HEK293 (cell line): Measurements from ENCODE around the gene KCNQ4.

Experiments
- CTCF ChIA-PET: fragments of 350-600 bp; formaldehyde crosslinking; extraction: SDS; loops from one replicate; lab custom pipeline; 2021; ENCODE audit warnings: antibody characterized with exemption; lab: Yijun Ruan, JAX
- POLR2A ChIA-PET: fragments of 300-600 bp; formaldehyde crosslinking; extraction: SDS; loops from one replicate; lab custom pipeline; 2020; ENCODE audit warnings: antibody characterized with exemption, inconsistent platforms; lab: Yijun Ruan, JAX
- H3K27ac ChIP-seq: fragments of 200-500 bp; sonication (Bioruptor generic); 2 replicates; pipeline ENCODE4 v1.5.1; 2014; ENCODE audit warnings: low read depth, low read length, control low read depth, inconsistent platforms; ENCODE audit errors: extremely low read depth
- H3K36me3 ChIP-seq, 2 experiments: fragments of 200-500 bp in 1 of 2; sonication (Bioruptor generic) in 1 of 2; 1 replicate in 1 of 2; 2 replicates in 1 of 2; pipeline ENCODE4 v1.5.1; 2014 to 2017; ENCODE audit warnings: inconsistent platforms in 2 of 2, low read length in 2 of 2; ENCODE audit not compliant: control insufficient read depth in 2 of 2, insufficient read depth in 1 of 2
- H3K4me1 ChIP-seq: fragments of 200-500 bp; sonication (Bioruptor generic); 2 replicates; pipeline ENCODE4 v1.5.1; 2014; ENCODE audit warnings: mild to moderate bottlenecking, low read length, inconsistent platforms; ENCODE audit not compliant: control insufficient read depth, insufficient read depth
- H3K4me3 ChIP-seq: 2 replicates; pipeline ENCODE4 v1.5.1; 2011; ENCODE audit warnings: low read depth, mild to moderate bottlenecking, control low read depth, low read length, moderate library complexity
- H3K9me3 ChIP-seq: fragments of 200-500 bp; sonication (Bioruptor generic); 2 replicates; pipeline ENCODE4 v1.5.1; 2014; ENCODE audit warnings: low read depth, low read length, inconsistent platforms; ENCODE audit not compliant: control insufficient read depth, insufficient read depth
- AEBP2 ChIP-seq: fragments of 450-650 bp; formaldehyde crosslinking; IDR thresholded peaks from 2 replicates; pipeline ENCODE4 v1.5.1; 2016; ENCODE audit warnings: missing biosample characterization, missing genetic modification characterization, borderline replicate concordance
- ZNF19 ChIP-seq: fragments of 450-650 bp; formaldehyde crosslinking; IDR thresholded peaks from 2 replicates; pipeline ENCODE4; 2016; ENCODE audit warnings: missing biosample characterization, missing genetic modification characterization, low read depth
- ZNF248 ChIP-seq: fragments of 450-650 bp; formaldehyde crosslinking; IDR thresholded peaks from 2 replicates; pipeline ENCODE4 v1.5.1; 2017; ENCODE audit warnings: missing biosample characterization, missing genetic modification characterization
- ZNF335 ChIP-seq: fragments of 450-650 bp; formaldehyde crosslinking; conservative IDR thresholded peaks from 2 replicates; pipeline ENCODE4 v1.5.1; 2016; ENCODE audit warnings: missing biosample characterization, missing genetic modification characterization
- ZNF362 ChIP-seq: fragments of 450-650 bp; formaldehyde crosslinking; IDR thresholded peaks from 2 replicates; pipeline ENCODE4 v1.5.1; 2016; ENCODE audit warnings: missing biosample characterization, missing genetic modification characterization
- ZNF521 ChIP-seq: fragments of 450-650 bp; formaldehyde crosslinking; IDR thresholded peaks from 2 replicates; pipeline ENCODE4 v1.5.1; 2017; ENCODE audit warnings: missing biosample characterization, mild to moderate bottlenecking, missing genetic modification characterization
- ZNF560 ChIP-seq: fragments of 450-650 bp; formaldehyde crosslinking; IDR thresholded peaks from 2 replicates; pipeline ENCODE4 v1.5.1; 2017; ENCODE audit warnings: missing biosample characterization, missing genetic modification characterization, borderline replicate concordance
- ZNF624 ChIP-seq: fragments of 450-650 bp; formaldehyde crosslinking; IDR thresholded peaks from 2 replicates; pipeline ENCODE4 v1.5.1; 2017; ENCODE audit warnings: missing biosample characterization, missing genetic modification characterization
- ZNF639 ChIP-seq: fragments of 450-650 bp; formaldehyde crosslinking; IDR thresholded peaks from 2 replicates; pipeline ENCODE4 v1.5.1; 2016; ENCODE audit warnings: missing biosample characterization, missing genetic modification characterization
- ZNF843 ChIP-seq: fragments of 450-650 bp; formaldehyde crosslinking; IDR thresholded peaks from 2 replicates; pipeline ENCODE4 v1.5.1; 2016; ENCODE audit warnings: missing biosample characterization, missing genetic modification characterization
- ZXDB ChIP-seq: fragments of 450-650 bp; formaldehyde crosslinking; IDR thresholded peaks from 2 replicates; pipeline ENCODE4 v1.5.1; 2016; ENCODE audit warnings: missing biosample characterization, missing genetic modification characterization
- TF ChIP-seq, protein P1 (sequence below): fragments of 450-650 bp; formaldehyde crosslinking; IDR thresholded peaks from 2 replicates; pipeline ENCODE4 v1.5.1; 2017; ENCODE audit warnings: missing biosample characterization, missing genetic modification characterization

KCNQ4 gene

DNA sequence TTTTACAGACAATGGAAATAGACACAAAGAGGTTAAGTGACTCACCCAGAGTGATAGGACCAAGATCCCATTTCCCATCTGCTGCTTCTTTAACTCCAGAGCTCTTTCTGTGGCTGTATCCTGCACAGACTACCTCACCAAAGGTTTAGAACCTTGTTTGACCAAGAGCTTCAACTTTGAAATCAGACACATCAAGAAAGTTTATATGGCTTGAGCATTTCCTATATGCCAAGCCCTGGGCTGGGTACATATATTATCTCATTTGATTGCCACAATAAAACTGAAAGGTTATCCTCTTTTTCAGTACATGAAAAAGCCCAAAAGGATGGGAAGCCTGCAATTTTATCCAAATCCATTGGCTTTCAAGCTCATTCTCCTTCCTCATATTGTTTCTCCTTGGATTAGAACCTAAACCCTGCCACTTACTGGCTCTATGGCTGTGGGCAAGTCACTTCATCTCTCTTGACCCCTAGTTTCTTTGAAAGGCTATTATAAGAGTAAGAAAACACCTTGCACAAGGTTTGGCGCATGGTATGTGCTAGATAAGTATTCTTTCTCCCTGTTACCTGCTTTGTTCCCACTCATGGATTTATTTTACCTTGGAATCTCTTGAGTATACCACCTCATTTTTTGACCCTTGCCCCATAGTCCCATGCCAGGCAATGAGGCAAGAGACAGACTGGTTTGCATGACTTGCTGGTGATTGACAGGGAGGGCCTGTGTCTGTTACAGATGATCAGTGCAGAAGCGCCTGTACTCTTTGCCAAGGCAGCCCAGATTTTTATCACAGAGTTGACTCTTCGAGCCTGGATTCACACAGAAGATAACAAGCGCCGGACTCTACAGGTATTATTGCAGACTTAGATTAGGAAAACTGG, 34.5 kb upstream of the KCNQ4 start:
- no peak overlapping the region for H3K4me3 ChIP-seq
- ChIA-PET CTCF (interaction anchor here (1.2 kb wide), 1 partner anchor 24 kb away, joined by 5 read pairs; no protein-coding TSS in a partner anchor), POLR2A (no interaction called here)
- no peak overlapping the region for H3K27ac ChIP-seq
- H3K36me3 ChIP-seq = peaks cover 15 to 86% of the 10 kb centered on the region in 2 experiments
- no peaks in the 10 kb centered on the region for H3K9me3 ChIP-seq
- no peaks in the 10 kb centered on the region for H3K4me1 ChIP-seq
- TF ChIP-seq ZNF248 (tag by site-specific recombination) = no peak
- TF ChIP-seq ZNF19 (tag by site-specific recombination) = no peak
- TF ChIP-seq ZNF639 (tag by site-specific recombination) = no peak
- TF ChIP-seq ZNF521 (tag by site-specific recombination) = no peak

GRCh38 chr1:40749817-40750216, 33.8 kb upstream of the KCNQ4 start:
- POLR2A ChIA-PET = no interaction called here
- H3K36me3 ChIP-seq = peaks cover 15 to 87% of the 10 kb centered on the region in 2 experiments
- no peak overlapping the region for H3K4me3 ChIP-seq
- H3K9me3 ChIP-seq = no peaks in the 10 kb centered on the region
- no peaks in the 10 kb centered on the region for H3K4me1 ChIP-seq
- H3K27ac ChIP-seq = no peak overlapping the region
- TF ChIP-seq AEBP2 (tag by site-specific recombination) = no peak
- TF ChIP-seq, protein P1, sequence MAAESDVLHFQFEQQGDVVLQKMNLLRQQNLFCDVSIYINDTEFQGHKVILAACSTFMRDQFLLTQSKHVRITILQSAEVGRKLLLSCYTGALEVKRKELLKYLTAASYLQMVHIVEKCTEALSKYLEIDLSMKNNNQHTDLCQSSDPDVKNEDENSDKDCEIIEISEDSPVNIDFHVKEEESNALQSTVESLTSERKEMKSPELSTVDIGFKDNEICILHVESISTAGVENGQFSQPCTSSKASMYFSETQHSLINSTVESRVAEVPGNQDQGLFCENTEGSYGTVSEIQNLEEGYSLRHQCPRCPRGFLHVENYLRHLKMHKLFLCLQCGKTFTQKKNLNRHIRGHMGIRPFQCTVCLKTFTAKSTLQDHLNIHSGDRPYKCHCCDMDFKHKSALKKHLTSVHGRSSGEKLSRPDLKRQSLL = no peak
- TF ChIP-seq ZNF560 (tag by site-specific recombination) = no peak
- no peak for TF ChIP-seq ZXDB (tag by site-specific recombination)
- no peak for TF ChIP-seq ZNF624
- CTCF ChIA-PET = interaction anchor here (1.0 to 1.1 kb wide), 2 partner anchors 24 to 102 kb away, joined by 5 read pairs; no protein-coding TSS in a partner anchor

- peak; percentile 62; the same call in 1 of the 2 replicates for TF ChIP-seq ZNF362 (tag by site-specific recombination)
- TF ChIP-seq ZNF560 (tag by site-specific recombination) = no peak
- TF ChIP-seq ZNF843 (tag by site-specific recombination) = no peak
- TF ChIP-seq ZNF335 (tag by site-specific recombination) = peak; percentile 88
- Histone ChIP-seq H3K27ac (no peak overlapping the region), H3K9me3 (no peaks in the 10 kb centered on the region), H3K4me3 (no peak overlapping the region), H3K36me3 (peaks cover 15 to 91% of the 10 kb centered on the region in 2 experiments), H3K4me1 (no peaks in the 10 kb centered on the region)
- ChIA-PET CTCF (interaction anchor here (1.0 to 1.1 kb wide), 2 partner anchors 25 to 101 kb away, joined by 5 read pairs; no protein-coding TSS in a partner anchor), POLR2A (no interaction called here)
Observed at GRCh38 chr1:40750451-40750908, 33.1 kb upstream of the KCNQ4 start.
